GM19468 (cell line): ENCODE data around the gene ASH1L.
"Not testable (repeated sequence)": the region's sequence is repeated elsewhere in the genome, so short reads cannot be mapped to it uniquely, and the experiment has no call there.

Experiments
- ATAC-seq: cut with Tn5 transposase; IDR thresholded peaks from one replicate; pipeline ENCODE4 v1.9.1; 2021; ENCODE audit warnings: mild to moderate bottlenecking, moderate library complexity, moderate number of reproducible peaks; ENCODE audit not compliant: unreplicated experiment; ENCODE audit errors: extremely low read depth

Gene ASH1L

GRCh38 chr1:155504207-155504606 is 58.4 kb downstream of the ASH1L start:
- no peak for ATAC-seq

GRCh38 chr1:155499953-155500639 is 62.5 kb downstream of the ASH1L start:
- ATAC-seq: peak; percentile 18

GRCh38 chr1:155499263-155499662 is 63.3 kb downstream of the ASH1L start:
- ATAC-seq: no peak

GRCh38 chr1:155493595-155493994 is 69.0 kb downstream of the ASH1L start:
- not testable (repeated sequence) for ATAC-seq

DNA sequence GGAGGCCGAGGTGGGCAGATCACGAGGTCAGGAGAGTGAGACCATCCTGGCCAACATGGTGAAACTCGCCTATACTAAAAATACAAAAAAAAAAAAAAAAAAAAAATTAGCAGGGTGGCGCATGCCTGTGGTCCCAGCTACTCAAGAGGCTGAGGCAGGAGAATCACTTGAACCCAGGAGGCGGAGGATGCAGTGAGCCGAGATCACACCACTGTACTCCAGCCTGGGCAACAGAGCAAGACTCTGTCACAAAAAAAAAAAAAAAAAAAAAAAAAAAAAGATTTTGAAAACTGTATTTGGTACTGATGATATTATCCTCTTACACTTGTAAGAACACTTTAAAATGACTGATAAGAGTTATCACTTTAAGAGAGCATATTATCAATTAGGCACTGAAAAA is 74.2 kb downstream of the ASH1L start:
- not testable (repeated sequence) for ATAC-seq

- ATAC-seq: no peak
Observed at GRCh38 chr1:155487541-155487940, 75.1 kb downstream of the ASH1L start.

DNA sequence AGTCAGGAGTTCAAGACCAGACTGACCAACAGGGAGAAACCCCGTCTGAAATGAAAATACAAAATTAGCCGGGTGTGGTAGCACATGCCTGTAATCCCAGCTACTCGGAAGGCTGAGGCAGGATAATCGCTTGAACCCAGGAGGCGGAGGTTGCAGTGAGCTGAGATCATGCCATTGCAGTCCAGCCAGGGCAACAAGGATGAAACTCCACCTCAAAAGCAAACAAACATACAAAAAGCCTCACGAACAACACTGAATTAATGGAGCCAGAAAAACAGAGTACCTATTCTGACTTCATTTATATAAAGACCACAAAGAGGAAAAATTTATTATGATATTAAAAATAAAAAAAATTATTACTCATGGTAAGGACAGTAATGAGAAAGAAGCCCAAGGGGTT is 75.7 kb downstream of the ASH1L start:
- not testable (repeated sequence) for ATAC-seq

- no peak for ATAC-seq
Observed at GRCh38 chr1:155485945-155486344, 76.7 kb downstream of the ASH1L start.

DNA sequence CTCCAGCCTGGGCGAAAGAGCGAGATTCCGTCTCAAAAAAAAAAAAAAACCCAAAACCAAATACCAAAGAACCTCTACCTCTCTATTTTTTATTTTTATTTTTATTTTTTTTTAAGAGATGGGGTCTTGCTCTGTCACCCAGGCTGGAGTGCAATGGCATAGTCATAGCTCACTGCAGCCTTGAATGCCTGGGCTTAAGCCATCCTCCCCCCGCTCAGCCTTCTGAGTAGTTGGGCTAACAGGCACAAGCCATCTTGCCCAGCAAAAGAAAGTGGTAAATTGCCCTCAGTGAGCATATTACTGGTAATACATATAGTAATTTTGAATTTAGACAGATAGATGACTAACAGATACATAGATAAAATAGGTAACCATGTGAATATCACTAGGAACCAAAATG is 77.4 kb downstream of the ASH1L start:
- no peak for ATAC-seq

DNA sequence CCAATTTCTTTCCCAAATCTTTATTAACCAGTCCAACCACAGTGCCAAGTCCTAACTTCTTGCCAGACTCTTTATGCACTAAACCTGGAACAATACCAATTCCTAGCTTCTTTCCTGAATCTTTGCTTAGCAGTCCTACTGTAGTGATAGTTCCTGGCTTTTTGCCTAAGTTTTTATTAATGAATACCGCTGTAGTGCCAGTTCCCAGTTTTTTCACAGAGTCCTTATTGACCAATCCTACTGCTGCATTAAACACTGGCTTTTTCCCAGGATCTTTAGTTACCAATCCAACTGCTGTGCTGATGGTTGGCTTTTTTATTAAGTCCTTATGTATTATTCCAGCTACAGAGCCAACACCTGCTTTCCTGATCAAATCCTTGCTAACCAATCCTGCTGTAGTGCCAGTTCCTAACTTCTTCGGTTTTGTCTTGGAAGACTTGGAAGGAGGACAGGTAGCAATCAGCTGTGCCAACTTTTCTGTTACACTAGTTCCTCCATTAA is 80.8 kb downstream of the ASH1L start:
- no peak for ATAC-seq

GRCh38 chr1:155479205-155479604 is 83.4 kb downstream of the ASH1L start:
- no peak for ATAC-seq

- ATAC-seq: no peak
Observed at GRCh38 chr1:155478270-155478852, 84.2 kb downstream of the ASH1L start.

DNA sequence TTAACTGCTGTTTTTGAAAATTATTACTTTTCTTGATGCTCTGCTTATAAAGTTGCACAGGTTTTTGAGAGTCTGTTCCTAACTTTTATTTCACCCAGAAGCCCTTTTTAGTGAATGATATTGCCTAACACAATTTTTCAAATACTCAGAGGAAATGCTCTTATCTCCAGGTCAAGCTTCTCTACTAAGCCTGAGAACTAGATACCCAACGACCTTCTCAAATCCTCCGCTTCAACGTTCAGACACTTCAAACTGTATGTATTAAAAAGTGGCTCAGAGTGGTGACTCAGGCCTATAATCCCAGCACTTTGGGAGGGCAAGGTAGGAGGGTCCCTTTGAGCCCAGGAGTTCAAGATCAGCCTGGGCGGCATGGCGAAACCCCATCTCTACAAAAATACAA is 88.5 kb downstream of the ASH1L start:
- no peak for ATAC-seq

- no peak for ATAC-seq
Observed at GRCh38 chr1:155473151-155473821, 89.3 kb downstream of the ASH1L start.

DNA sequence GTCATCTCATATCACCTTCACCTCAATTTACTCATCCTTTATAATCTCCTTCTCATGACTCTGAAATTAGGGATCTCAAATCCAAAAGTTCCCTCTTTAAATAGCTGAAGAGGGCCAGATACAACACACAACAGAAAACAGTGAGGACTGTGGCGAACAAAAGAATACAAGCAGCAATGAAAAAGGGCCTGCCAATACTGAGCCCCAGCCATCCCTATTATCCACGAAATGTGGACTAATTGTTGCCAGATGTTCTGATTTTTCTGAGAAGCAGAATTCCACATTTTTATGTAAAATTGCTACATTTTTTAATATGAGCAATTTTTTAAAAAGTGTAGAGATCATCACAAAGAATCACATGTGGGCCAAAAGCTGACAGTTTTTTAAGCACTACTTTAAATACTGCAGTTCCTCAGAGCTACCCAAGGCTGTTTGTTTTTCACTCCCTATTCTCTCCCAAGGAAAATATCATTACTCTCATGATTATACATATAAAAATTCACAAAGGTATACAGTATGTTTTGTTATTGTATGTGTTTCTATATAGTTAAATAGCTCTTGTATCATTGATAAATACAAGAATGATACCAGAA is 90.0 kb downstream of the ASH1L start:
- no peak for ATAC-seq

GRCh38 chr1:155471891-155472290 is 90.7 kb downstream of the ASH1L start:
- ATAC-seq: no peak

DNA sequence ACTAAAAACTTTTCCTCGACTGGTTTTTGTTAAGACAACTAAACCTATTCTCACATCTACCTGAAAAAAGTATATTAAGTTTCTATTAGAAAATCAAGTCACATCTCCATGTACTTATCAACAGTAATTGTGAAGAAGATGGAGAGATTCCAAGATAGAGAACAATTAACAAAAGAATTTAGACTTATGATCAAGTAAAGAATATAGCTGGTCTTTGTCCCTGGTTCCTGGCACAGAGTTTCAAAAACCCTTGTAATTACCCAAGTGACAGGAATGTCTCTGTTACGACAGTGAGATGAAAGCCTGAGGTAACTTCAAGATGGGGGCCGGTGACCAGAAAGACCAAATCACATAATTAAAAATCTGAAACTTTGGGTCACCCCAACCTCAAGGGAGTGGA is 91.6 kb downstream of the ASH1L start:
- no peak for ATAC-seq

DNA sequence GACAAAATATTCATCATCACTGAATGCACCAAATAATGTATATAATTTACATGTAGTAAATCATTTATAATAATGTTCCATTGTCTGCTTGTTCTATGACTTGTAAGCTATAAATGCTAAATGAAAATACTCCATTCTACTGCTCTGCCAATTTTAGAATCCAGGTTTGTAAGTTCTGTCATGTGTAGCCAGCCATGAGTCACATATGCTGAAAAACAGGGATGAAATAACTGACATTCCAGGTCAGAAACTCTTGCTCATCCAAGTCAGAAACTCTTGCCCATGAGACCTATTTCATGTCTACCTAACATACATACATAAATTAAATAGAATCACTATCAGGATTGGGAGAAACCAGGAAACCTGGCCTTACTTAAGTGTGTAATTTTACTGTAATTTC is 95.6 kb downstream of the ASH1L start:
- no peak for ATAC-seq

DNA sequence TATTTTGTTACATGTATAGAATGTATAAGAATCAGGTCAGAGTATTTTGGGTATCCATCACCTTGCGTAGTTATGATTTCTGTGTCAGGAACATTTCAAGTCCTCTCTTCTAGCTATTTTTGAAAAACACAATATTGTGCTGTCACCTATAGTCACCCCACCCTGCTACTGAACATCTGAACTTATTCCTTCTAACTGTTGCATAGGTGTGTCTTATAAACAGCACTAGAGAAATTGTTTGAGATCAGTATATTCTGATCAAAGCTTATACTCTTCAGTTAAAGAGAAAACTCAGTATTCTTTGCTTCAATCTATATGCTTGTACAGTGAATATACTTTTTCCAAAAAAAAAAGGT is 96.0 kb downstream of the ASH1L start:
- no peak for ATAC-seq

GRCh38 chr1:155463865-155464650 is 98.5 kb downstream of the ASH1L start:
- no peak for ATAC-seq
